Measurements from ENCODE around the gene TBC1D3K. TPM values are rescaled to one million over a fixed set of nuclear protein-coding genes. Genes with fewer than 3 reads are reported as not detected.
"Not testable (repeated sequence)": the region's sequence is repeated elsewhere in the genome, so short reads cannot be mapped to it uniquely, and the experiment has no call there.

TBC1D3K gene
- total RNA-seq, result not detected
- 1 to 10 TPM in 1 of 6 donors, not detected in 5; 1.0 TPM for polyA plus RNA-seq (ENCODE audit: insufficient read length in 6 of 6)
- long read RNA-seq, donor 1, result 0 reads
- long read RNA-seq, donor 2, result 0 reads
- long read RNA-seq, donor 3, result 0 reads
- long read RNA-seq, donor 4, result 0 reads
- long read RNA-seq, donor 5, result 0 reads
- long read RNA-seq, donor 6, result 0 reads
- long read RNA-seq, donor 7, result 0 reads
- long read RNA-seq, donor 8, partial matches to known transcripts, result 15 of 29 reads
- long read RNA-seq, donor 8, other reads (novel, unspliced or antisense), result 14 of 29 reads
- long read RNA-seq, donor 9, result 0 reads
- long read RNA-seq, donor 10, result 0 reads
- long read RNA-seq, donor 11, result 0 reads
- long read RNA-seq, donor 12, result 0 reads

GRCh38 chr17:37924115-37924514, at the start of gene TBC1D3K:
Gene TBC1D3K (plus strand): TSS chr17:37924415. CDS start chr17:37926000, 1,585 bp downstream.
- H3K9me3 ChIP-seq; H3K27me3 ChIP-seq; H3K36me3 ChIP-seq; intact Hi-C loops (cut with DNase I); DNase-seq; H3K4me1 ChIP-seq; H3K4me3 ChIP-seq; ATAC-seq; H3K27ac ChIP-seq: not testable (repeated sequence)

GRCh38 chr17:37884516-37884915, 39.7 kb upstream of the TBC1D3K start:
- Histone ChIP-seq H3K27me3 (no peaks in the 10 kb centered on the region), H3K4me1 (no peaks in the 10 kb centered on the region), H3K36me3 (no peaks in the 10 kb centered on the region), H3K9me3 (no peaks in the 10 kb centered on the region), H3K4me3 (no peak overlapping the region), H3K27ac (no peak overlapping the region)
- TF ChIP-seq CTCF (IDR thresholded peaks at IDR 0.05), result no peak
- intact Hi-C loops (cut with DNase I), result no loop called here
- DNase-seq (no peak), ATAC-seq (no peak)

GRCh38 chr17:37885136-37885535, 39.1 kb upstream of the TBC1D3K start:
- no peak overlapping the region for H3K4me3 ChIP-seq
- H3K27me3 ChIP-seq, result no peaks in the 10 kb centered on the region
- no peaks in the 10 kb centered on the region for H3K4me1 ChIP-seq
- DNase-seq, result no peak
- no peak overlapping the region for H3K27ac ChIP-seq
- intact Hi-C loops (cut with DNase I), result no loop called here
- no peak for ATAC-seq
- TF ChIP-seq CTCF (IDR thresholded peaks at IDR 0.05), result no peak
- H3K9me3 ChIP-seq, result no peaks in the 10 kb centered on the region
- no peaks in the 10 kb centered on the region for H3K36me3 ChIP-seq

- intact Hi-C loops (cut with DNase I), result no loop called here
- Histone ChIP-seq H3K9me3 (no peaks in the 10 kb centered on the region), H3K4me1 (no peaks in the 10 kb centered on the region), H3K4me3 (no peak overlapping the region), H3K36me3 (no peaks in the 10 kb centered on the region), H3K27me3 (no peaks in the 10 kb centered on the region), H3K27ac (no peak overlapping the region)
- ATAC-seq (no peak), DNase-seq (no peak)
- no peak for TF ChIP-seq CTCF (IDR thresholded peaks at IDR 0.05)
Measured at GRCh38 chr17:37888881-37889280, 35.3 kb upstream of the TBC1D3K start.

- intact Hi-C loops (cut with DNase I); DNase-seq; H3K4me3 ChIP-seq; H3K27me3 ChIP-seq; H3K4me1 ChIP-seq; H3K36me3 ChIP-seq; ATAC-seq; H3K9me3 ChIP-seq; H3K27ac ChIP-seq: not testable (repeated sequence)
Measured at GRCh38 chr17:37896961-37897360, 27.3 kb upstream of the TBC1D3K start.

Other genes with a start within 250 kb of the TBC1D3K start
- 10 to 100 TPM in 1 of 2 donors, 1 to 10 TPM in 1; 9.6 to 25.2 TPM for gene HNF1B, start 179.4 kb upstream of the TBC1D3K start, total RNA-seq
- 10 to 100 TPM; 31.0 to 40.6 (median 36.2) TPM for gene HNF1B, start 179.4 kb upstream of the TBC1D3K start, polyA plus RNA-seq (ENCODE audit: insufficient read length in 6 of 6)
- 10 to 100 TPM; 12.1 to 13.3 TPM for gene TBC1D3L, start 64.6 kb downstream of the TBC1D3K start, total RNA-seq
- 10 to 100 TPM; 19.2 to 40.5 (median 31.2) TPM for gene TBC1D3L, start 64.6 kb downstream of the TBC1D3K start, polyA plus RNA-seq (ENCODE audit: insufficient read length in 6 of 6)
- 1 to 10 TPM in 1 of 2 donors, under 1 TPM in 1; 0.79 to 3.7 TPM for gene TBC1D3D, start 79.6 kb downstream of the TBC1D3K start, total RNA-seq
- gene TBC1D3D, start 79.6 kb downstream of the TBC1D3K start, polyA plus RNA-seq (ENCODE audit: insufficient read length in 6 of 6), result 1 to 10 TPM in 5 of 6 donors, under 1 TPM in 1; 0.46 to 6.2 (median 2.2) TPM
- not detected for gene TBC1D3C, start 144.2 kb downstream of the TBC1D3K start, total RNA-seq
- gene TBC1D3C, start 144.2 kb downstream of the TBC1D3K start, polyA plus RNA-seq (ENCODE audit: insufficient read length in 6 of 6), result under 1 TPM in 2 of 6 donors, not detected in 4; 0.21 to 0.39 TPM
- gene TBC1D3E, start 203.5 kb downstream of the TBC1D3K start, total RNA-seq, result not detected
- under 1 TPM in 2 of 6 donors, not detected in 4; 0.20 to 0.21 TPM for gene TBC1D3E, start 203.5 kb downstream of the TBC1D3K start, polyA plus RNA-seq (ENCODE audit: insufficient read length in 6 of 6)

Measured in left lung (tissue), 14 donors.